CD14-positive monocyte (primary cell): ENCODE results near the gene MAD1L1. TPM values are rescaled to one million over a fixed set of nuclear protein-coding genes. Genes with fewer than 3 reads are reported as not detected.

Experiments
- DNase-seq, 3 donors: peaks; one replicate each; pipeline ENCODE4 v3.0.0-alpha.2; 2011 to 2022
- H2AFZ ChIP-seq: 2 replicates; pipeline ENCODE4 v1.6.0; 2012; ENCODE audit warnings: mild to moderate bottlenecking, low read depth, low read length, inconsistent platforms; ENCODE audit not compliant: insufficient read depth, poor library complexity, severe bottlenecking
- H3K27ac ChIP-seq, 2 donors: 1 replicate in 1 of 2; 2 replicates in 1 of 2; pipeline ENCODE4 v1.5.1; 2012 to 2013; ENCODE audit warnings: low read length in 2 of 2, control low read depth in 1 of 2, inconsistent platforms in 1 of 2, low read depth in 1 of 2, mild to moderate bottlenecking in 1 of 2
- H3K27me3 ChIP-seq, 2 donors: one replicate each; pipeline versions ENCODE4 v1.6.0 to v1.6.1; 2011 to 2013; ENCODE audit warnings: low read length in 2 of 2; ENCODE audit not compliant: control insufficient read depth in 2 of 2, insufficient read depth in 2 of 2
- H3K36me3 ChIP-seq, 2 donors: replicated peaks in 1 of 2; 1 replicate in 1 of 2; 2 replicates in 1 of 2; pipeline versions ENCODE4 v1.5.1 to v1.6.1; 2012 to 2013; ENCODE audit warnings: low read length in 2 of 2, control low read depth in 1 of 2, inconsistent platforms in 1 of 2, mild to moderate bottlenecking in 1 of 2; ENCODE audit not compliant: insufficient read depth in 2 of 2, control insufficient read depth in 1 of 2
- H3K4me1 ChIP-seq, 2 donors: 1 replicate in 1 of 2; 2 replicates in 1 of 2; pipeline versions ENCODE4 v1.5.1 to v1.6.1; 2012 to 2013; ENCODE audit warnings: low read length in 2 of 2, control low read depth in 1 of 2, inconsistent platforms in 1 of 2, mild to moderate bottlenecking in 1 of 2, moderate library complexity in 1 of 2; ENCODE audit not compliant: insufficient read depth in 2 of 2, control insufficient read depth in 1 of 2
- H3K4me2 ChIP-seq: replicated peaks from 2 replicates; pipeline ENCODE3; 2012; ENCODE audit warnings: low read length, moderate library complexity, mild to moderate bottlenecking; ENCODE audit not compliant: poor library complexity, severe bottlenecking; ENCODE audit errors: extremely low read depth
- H3K4me3 ChIP-seq, 3 experiments: fragments of 200-600 bp in 1 of 3; sonication (generic) in 1 of 3; replicated peaks in 1 of 3; 1 replicate in 2 of 3; 2 replicates in 1 of 3; pipeline ENCODE4 v1.5.1; 2011 to 2013; ENCODE audit warnings: low read length in 3 of 3, mild to moderate bottlenecking in 3 of 3, control low read depth in 2 of 3, low read depth in 2 of 3, inconsistent platforms in 1 of 3, moderate library complexity in 1 of 3
- H3K79me2 ChIP-seq: 2 replicates; pipeline ENCODE4 v1.6.0; 2012; ENCODE audit warnings: mild to moderate bottlenecking, control low read depth, inconsistent platforms, low read length, moderate library complexity; ENCODE audit not compliant: insufficient read depth
- H3K9ac ChIP-seq: 2 replicates; pipeline ENCODE4 v1.6.0; 2017; ENCODE audit warnings: low read length, mild to moderate bottlenecking; ENCODE audit not compliant: insufficient read depth, poor library complexity, severe bottlenecking
- H3K9me3 ChIP-seq, 2 donors: replicated peaks in 1 of 2; 1 replicate in 1 of 2; 2 replicates in 1 of 2; pipeline versions ENCODE4 v1.5.1 to v1.6.1; 2012 to 2013; ENCODE audit warnings: low read length in 2 of 2, control low read depth in 1 of 2; ENCODE audit not compliant: control insufficient read depth in 1 of 2, insufficient read depth in 1 of 2
- H4K20me1 ChIP-seq: 2 replicates; pipeline ENCODE4 v1.6.0; 2012; ENCODE audit warnings: mild to moderate bottlenecking, low read length, control low read depth, moderate library complexity; ENCODE audit not compliant: insufficient read depth
- H3K27ac Mint-ChIP-seq, 7 donors: one replicate each; pipeline ENCODE4 v1.8.0; 2020; ENCODE audit warnings: mild to moderate bottlenecking in 7 of 7, mixed read lengths in 7 of 7, moderate library complexity in 6 of 7, inconsistent platforms in 2 of 7
- H3K27me3 Mint-ChIP-seq, 3 donors: one replicate each; pipeline ENCODE4 v1.8.0; 2021 to 2022; ENCODE audit warnings: low read depth in 3 of 3, mild to moderate bottlenecking in 3 of 3, mixed read lengths in 3 of 3, moderate library complexity in 3 of 3, inconsistent platforms in 1 of 3
- H3K36me3 Mint-ChIP-seq, 2 donors: one replicate each; pipeline ENCODE4 v1.8.0; 2020; ENCODE audit warnings: mixed read lengths in 2 of 2, inconsistent platforms in 1 of 2, mild to moderate bottlenecking in 1 of 2
- H3K4me1 Mint-ChIP-seq: one replicate; pipeline ENCODE4 v1.8.0; 2020; ENCODE audit warnings: mild to moderate bottlenecking, mixed read lengths
- H3K4me3 Mint-ChIP-seq, 2 donors: one replicate each; pipeline ENCODE4 v1.8.0; 2020; ENCODE audit warnings: mild to moderate bottlenecking in 2 of 2, mixed read lengths in 2 of 2, moderate library complexity in 1 of 2
- H3K9me3 Mint-ChIP-seq, 7 donors: one replicate each; pipeline ENCODE4 v1.8.0; 2020 to 2022; ENCODE audit warnings: mixed read lengths in 7 of 7, mild to moderate bottlenecking in 6 of 7, moderate library complexity in 6 of 7, inconsistent platforms in 2 of 7
- CTCF ChIP-seq: fragments of 200-600 bp; IDR thresholded peaks from one replicate; pipeline ENCODE4 v1.8.0; 2022; ENCODE audit warnings: antibody characterized with exemption, mild to moderate bottlenecking
- WGBS: methylation state at CpG from one replicate; pipeline ENCODE4 v1.1.5; 2013; ENCODE audit warnings: missing lambda C conversion rate; ENCODE audit not compliant: insufficient coverage; 5-methylcytosine and 5-hydroxymethylcytosine counted together
- intact Hi-C, 2 donors: fragments of 100-400 bp; cut with micrococcal nuclease; formaldehyde crosslinking; loops; one replicate each; pipeline versions ENCODE4 v1.15.0 to v1.15.1; 2023
- polyA plus RNA-seq, 3 donors: library from polyadenylated mRNA; depleted of rRNA in 1 of 3; unstranded in 2 of 3; stranded (reverse) in 1 of 3; fragments of 300-500 nt in 2 of 3; fragments of >200 nt in 1 of 3; fragmentation: Illumina TruSeq in 2 of 3; gene quantifications; 1 replicate in 2 of 3; 2 replicates in 1 of 3; pipeline ENCODE4 v1.2.3, GENCODE V29; 2012 to 2021

MAD1L1 gene
- polyA plus RNA-seq, 3 donors = 22.0 to 39.4 (median 33.2) TPM

DNA sequence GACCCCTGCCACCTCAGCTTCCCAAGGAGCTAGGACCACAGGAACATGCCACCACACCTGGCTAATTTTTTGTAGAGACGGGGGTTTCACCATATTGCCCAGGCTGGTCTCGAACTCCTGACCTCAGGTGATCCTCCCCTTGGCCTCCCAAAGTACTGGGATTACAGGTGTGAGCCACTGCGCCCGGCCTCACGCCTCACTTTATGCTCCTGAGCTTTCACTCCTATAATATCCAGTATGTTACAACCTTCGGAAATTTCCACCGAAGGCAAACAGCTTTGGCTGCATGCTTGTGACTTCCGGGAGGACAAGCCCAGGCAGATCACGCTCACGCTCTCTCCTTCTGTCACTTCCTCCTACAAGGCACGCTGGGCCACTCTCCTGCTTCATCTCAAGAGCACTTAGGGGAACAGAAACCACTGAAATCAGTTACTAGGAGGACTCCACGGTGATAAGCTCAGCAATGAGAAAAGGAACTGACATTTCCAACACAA lies 4.4 kb upstream of the MAD1L1 start:
- Mint-ChIP-seq H3K27ac (peak overlapping the region; percentile 92 to 98 (median 97)), H3K4me1 (peaks cover 46% of the 10 kb centered on the region), H3K36me3 (peaks cover 33 to 50% of the 10 kb centered on the region in 2 donors), H3K27me3 (peaks cover 0 to 2% (median 0%) of the 10 kb centered on the region in 3 donors), H3K9me3 (peaks cover 0 to 2% (median 0%) of the 10 kb centered on the region in 7 donors), H3K4me3 (peak overlapping the region; percentile 26 to 50)
- H3K27ac ChIP-seq = peak overlapping the region; percentile 97
- H4K20me1 ChIP-seq = peaks cover 6% of the 10 kb centered on the region
- peak overlapping the region; percentile 59 for H2AFZ ChIP-seq
- peaks cover 29 to 38% of the 10 kb centered on the region in 2 donors for H3K36me3 ChIP-seq
- no peaks in the 10 kb centered on the region for H3K27me3 ChIP-seq
- peak overlapping the region; percentile 48 for H3K9ac ChIP-seq
- peak overlapping the region; percentile 53 for H3K4me2 ChIP-seq
- intact Hi-C loops = no loop called here
- no peak for TF ChIP-seq CTCF
- no peaks in the 10 kb centered on the region for H3K9me3 ChIP-seq
- H3K79me2 ChIP-seq = peaks cover 62% of the 10 kb centered on the region
- H3K4me3 ChIP-seq = peak overlapping the region in 1 of 3 experiments; percentile 49
- H3K4me1 ChIP-seq = peaks cover 39 to 48% of the 10 kb centered on the region in 2 donors
- 18% methylated on average over 8 of the region's 12 CpGs for WGBS
- DNase-seq = peak; percentile 92 to 98 (median 96)

GRCh38 chr7:2233926-2234325 lies 1.2 kb upstream of the MAD1L1 start:
- H3K36me3 ChIP-seq = peaks cover 30 to 48% of the 10 kb centered on the region in 2 donors
- 100% methylated on average over 2 of the region's 3 CpGs for WGBS
- H3K9me3 Mint-ChIP-seq = peaks cover 0 to 2% (median 0%) of the 10 kb centered on the region in 7 donors

More at GRCh38 chr7:2233926-2234325, 1.2 kb upstream of the MAD1L1 start:
- no peak overlapping the region for H3K4me3 ChIP-seq
- Mint-ChIP-seq H3K4me3 (no peak overlapping the region), H3K27ac (peak overlapping the region in 1 of 7 donors; percentile 25), H3K4me1 (peaks cover 55% of the 10 kb centered on the region), H3K27me3 (peaks cover 0 to 2% (median 0%) of the 10 kb centered on the region in 3 donors), H3K36me3 (peaks cover 38 to 55% of the 10 kb centered on the region in 2 donors)
- H4K20me1 ChIP-seq = peaks cover 19% of the 10 kb centered on the region
- DNase-seq = no peak
- no peak for TF ChIP-seq CTCF
- H3K79me2 ChIP-seq = peaks cover 55% of the 10 kb centered on the region
- H3K27me3 ChIP-seq = no peaks in the 10 kb centered on the region
- H3K4me2 ChIP-seq = no peak overlapping the region
- no peaks in the 10 kb centered on the region for H3K9me3 ChIP-seq
- H3K9ac ChIP-seq = no peak overlapping the region
- H2AFZ ChIP-seq = no peak overlapping the region
- H3K27ac ChIP-seq = no peak overlapping the region
- intact Hi-C loops = no loop called here
- H3K4me1 ChIP-seq = peaks cover 35 to 47% of the 10 kb centered on the region in 2 donors
